T-cell (primary cell): ENCODE data around the gene ADAM23. TPM values are rescaled to one million over a fixed set of nuclear protein-coding genes. Genes with fewer than 3 reads are reported as not detected.

Experiments used
- ATAC-seq, 4 experiments: fragments of 200-7000 bp in 3 of 4; fragments of 150-1000 bp in 1 of 4; cut with Tn5 transposase; replicated peaks in 1 of 4; 1 replicate in 3 of 4; 2 replicates in 1 of 4; pipeline ENCODE4 v1.10.0; 2021; ENCODE audit warnings: moderate library complexity in 3 of 4, mild to moderate bottlenecking in 2 of 4, moderate number of reproducible peaks in 1 of 4
- CTCF ChIA-PET, 2 donors: fragments of 300-600 bp; sonication (Branson Sonifier 250); formaldehyde crosslinking; loops; one replicate each; lab custom pipeline; 2022; ENCODE audit warnings: antibody characterized with exemption in 2 of 2; lab: Charles Lee
- POLR2A ChIA-PET, 2 donors: fragments of 300-600 bp; sonication (Branson Sonifier 250); formaldehyde crosslinking; loops; one replicate each; lab custom pipeline; 2022; ENCODE audit warnings: antibody characterized with exemption in 2 of 2; lab: Charles Lee
- DNase-seq, 35 experiments: peaks; one replicate each; pipeline versions ENCODE4 v3.0.0 to v3.0.0-alpha.2; 2013 to 2023
- H3K27ac ChIP-seq: one replicate; pipeline ENCODE4 v1.5.1; 2013; ENCODE audit warnings: low read length
- H3K27me3 ChIP-seq, 2 experiments: replicated peaks in 1 of 2; 1 replicate in 1 of 2; 2 replicates in 1 of 2; pipeline versions ENCODE4 v1.6.1 to v1.7.0; 2013; ENCODE audit warnings: low read length in 1 of 2, mixed read lengths in 1 of 2; ENCODE audit not compliant: control insufficient read depth in 2 of 2, insufficient read depth in 2 of 2; ENCODE audit errors: extremely low read depth in 1 of 2
- H3K36me3 ChIP-seq, 2 donors: 1 replicate in 1 of 2; 2 replicates in 1 of 2; pipeline versions ENCODE4 v1.6.1 to v1.7.0; 2013; ENCODE audit warnings: low read length in 1 of 2; ENCODE audit not compliant: control insufficient read depth in 2 of 2, insufficient read depth in 1 of 2; ENCODE audit errors: extremely low read depth in 1 of 2
- H3K4me1 ChIP-seq, 2 experiments: 1 replicate in 1 of 2; 2 replicates in 1 of 2; pipeline versions ENCODE4 v1.6.1 to v1.7.0; 2013; ENCODE audit warnings: low read length in 2 of 2, mixed read lengths in 1 of 2; ENCODE audit not compliant: insufficient read depth in 2 of 2, control insufficient read depth in 1 of 2; ENCODE audit errors: extremely low read depth in 1 of 2
- H3K4me3 ChIP-seq, 2 donors: 1 replicate in 1 of 2; 2 replicates in 1 of 2; pipeline versions ENCODE4 v1.5.1 to v1.7.0; 2013; ENCODE audit warnings: mild to moderate bottlenecking in 2 of 2, low read length in 1 of 2, moderate library complexity in 1 of 2; ENCODE audit not compliant: control insufficient read depth in 1 of 2; ENCODE audit errors: extremely low read depth in 1 of 2
- H3K9me3 ChIP-seq: 2 replicates; pipeline ENCODE4 v1.7.0; 2013
- H3K27ac Mint-ChIP-seq, 2 donors: one replicate each; pipeline ENCODE4 v1.8.0; 2020 to 2021; ENCODE audit warnings: mild to moderate bottlenecking in 2 of 2, mixed read lengths in 2 of 2
- H3K27me3 Mint-ChIP-seq, 2 donors: one replicate each; pipeline ENCODE4 v1.8.0; 2021 to 2022; ENCODE audit warnings: mixed read lengths in 2 of 2
- H3K36me3 Mint-ChIP-seq: one replicate; pipeline ENCODE4 v1.8.0; 2021; ENCODE audit warnings: mixed read lengths
- H3K4me1 Mint-ChIP-seq, 3 donors: one replicate each; pipeline ENCODE4 v1.8.0; 2020 to 2022; ENCODE audit warnings: mixed read lengths in 3 of 3, mild to moderate bottlenecking in 1 of 3
- H3K4me3 Mint-ChIP-seq, 3 donors: one replicate each; pipeline ENCODE4 v1.8.0; 2020 to 2022; ENCODE audit warnings: mild to moderate bottlenecking in 3 of 3, mixed read lengths in 3 of 3, moderate library complexity in 3 of 3
- H3K9me3 Mint-ChIP-seq, 3 donors: one replicate each; pipeline ENCODE4 v1.8.0; 2020 to 2022; ENCODE audit warnings: mixed read lengths in 3 of 3
- WGBS: methylation state at CpG from one replicate; pipeline ENCODE4 v1.1.5; 2013; ENCODE audit warnings: missing lambda C conversion rate; ENCODE audit not compliant: insufficient coverage; 5-methylcytosine and 5-hydroxymethylcytosine counted together
- total RNA-seq, 35 experiments: library from RNA in 6 of 35; stranded (reverse) in 6 of 35; fragments of 120-200 nt in 1 of 35; gene quantifications; one replicate each; pipeline versions ENCODE4 v1.2.1 to v1.2.4 and lab custom pipeline; 2013 to 2026

Gene ADAM23
- total RNA-seq, 5 donors from 2014 or later (not counting 1 experiment from before 2014, with no cell fraction given) = 0.95 to 14.2 (median 9.3) TPM

DNA sequence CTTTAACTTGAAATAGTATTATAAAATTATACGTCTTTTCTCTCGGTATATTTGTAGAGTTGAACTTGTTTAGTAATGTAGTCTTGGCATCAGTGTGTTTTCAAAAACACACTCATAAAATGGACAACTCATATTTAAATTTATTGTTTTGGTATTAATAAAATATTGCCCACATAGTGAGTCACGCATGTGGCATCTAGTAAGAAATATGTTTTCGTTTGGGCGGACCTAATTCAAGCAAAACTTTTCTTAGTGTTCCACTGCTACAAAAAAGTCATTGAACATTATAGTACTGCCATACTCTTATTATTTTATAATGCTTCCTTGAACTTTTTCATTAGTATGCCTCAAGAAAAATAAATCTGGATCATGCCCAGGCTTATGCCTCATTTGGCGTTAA is 167.9 kb downstream of the ADAM23 start:
- H3K4me1 ChIP-seq = no peaks in the 10 kb centered on the region
- no peaks in the 10 kb centered on the region for H3K27me3 ChIP-seq
- no peak for DNase-seq
- H3K9me3 Mint-ChIP-seq = no peaks in the 10 kb centered on the region
- ChIA-PET CTCF (no interaction called here), POLR2A (no interaction called here)
- H3K4me3 Mint-ChIP-seq = no peak overlapping the region
- no peaks in the 10 kb centered on the region for H3K36me3 ChIP-seq
- no peak overlapping the region for H3K27ac ChIP-seq
- H3K4me3 ChIP-seq = no peak overlapping the region
- no peaks in the 10 kb centered on the region for H3K36me3 Mint-ChIP-seq
- no peaks in the 10 kb centered on the region for H3K9me3 ChIP-seq
- no peaks in the 10 kb centered on the region for H3K27me3 Mint-ChIP-seq
- ATAC-seq = no peak
- 88% methylated on average over 1 of the region's 6 CpGs for WGBS
- no peak overlapping the region for H3K27ac Mint-ChIP-seq
- H3K4me1 Mint-ChIP-seq = peaks cover 0 to 6% (median 6%) of the 10 kb centered on the region in 3 donors

DNA sequence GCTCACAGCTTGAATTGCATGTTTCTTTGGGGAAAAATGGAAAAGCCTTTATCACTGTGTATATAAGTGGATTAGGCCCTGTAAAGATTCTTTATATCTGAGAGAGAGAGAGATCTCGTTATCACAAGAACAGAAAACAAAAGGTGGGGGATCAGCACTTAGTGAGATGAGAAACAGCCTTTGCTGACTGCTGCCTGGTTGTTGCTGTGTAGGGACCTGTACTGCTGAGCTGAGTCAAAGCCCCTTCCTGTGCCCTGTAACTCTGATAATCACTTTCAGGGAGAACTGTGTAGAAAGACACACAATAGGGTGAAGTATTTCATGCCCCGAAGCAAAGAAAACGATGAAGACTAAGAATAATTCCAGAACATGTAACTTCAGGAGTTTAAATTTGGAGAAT is 168.4 kb downstream of the ADAM23 start:
- peaks cover 0 to 6% (median 6%) of the 10 kb centered on the region in 3 donors for H3K4me1 Mint-ChIP-seq
- H3K36me3 ChIP-seq = no peaks in the 10 kb centered on the region
- POLR2A ChIA-PET = no interaction called here
- ATAC-seq (no peak), DNase-seq (no peak)
- no peak overlapping the region for H3K4me3 ChIP-seq
- no peaks in the 10 kb centered on the region for H3K27me3 Mint-ChIP-seq
- WGBS = 75% methylated on average over 2 of the region's 3 CpGs
- no peaks in the 10 kb centered on the region for H3K27me3 ChIP-seq
- H3K27ac Mint-ChIP-seq = no peak overlapping the region
- H3K4me3 Mint-ChIP-seq = no peak overlapping the region
- no peaks in the 10 kb centered on the region for H3K9me3 Mint-ChIP-seq
- H3K9me3 ChIP-seq = no peaks in the 10 kb centered on the region
- CTCF ChIA-PET = no interaction called here
- H3K27ac ChIP-seq = no peak overlapping the region
- H3K36me3 Mint-ChIP-seq = no peaks in the 10 kb centered on the region
- no peaks in the 10 kb centered on the region for H3K4me1 ChIP-seq

DNA sequence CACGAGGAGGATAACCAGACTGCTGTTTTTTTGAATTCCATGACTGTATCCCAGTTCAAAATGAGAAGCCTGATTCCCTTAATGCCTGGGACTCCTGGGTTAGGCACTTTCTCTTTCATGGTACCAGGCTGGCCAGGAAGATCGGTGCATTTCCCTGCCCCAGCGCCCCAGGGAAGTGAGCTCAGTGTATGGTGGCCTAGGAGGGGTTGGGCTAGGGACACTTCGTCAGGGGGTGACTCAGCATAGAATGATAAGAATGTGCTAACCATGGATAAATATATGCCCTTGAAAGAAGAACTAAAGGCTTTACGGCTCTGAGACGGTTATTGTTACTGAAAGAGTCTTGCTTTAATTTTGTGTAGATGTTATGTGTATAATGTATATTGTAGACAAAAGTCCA is 171.5 kb downstream of the ADAM23 start:
- Histone ChIP-seq H3K27ac (no peak overlapping the region), H3K4me1 (no peaks in the 10 kb centered on the region), H3K4me3 (no peak overlapping the region), H3K9me3 (no peaks in the 10 kb centered on the region), H3K27me3 (no peaks in the 10 kb centered on the region), H3K36me3 (no peaks in the 10 kb centered on the region)
- peaks cover 3% of the 10 kb centered on the region in 2 donors for H3K27me3 Mint-ChIP-seq
- H3K4me3 Mint-ChIP-seq = no peak overlapping the region
- WGBS = 80% methylated on average over 6 of the region's 6 CpGs
- no peaks in the 10 kb centered on the region for H3K36me3 Mint-ChIP-seq
- ATAC-seq (no peak), DNase-seq (no peak)
- no peak overlapping the region for H3K27ac Mint-ChIP-seq
- POLR2A ChIA-PET = no interaction called here
- CTCF ChIA-PET = no interaction called here
- H3K4me1 Mint-ChIP-seq = peaks cover 0 to 3% (median 3%) of the 10 kb centered on the region in 3 donors
- H3K9me3 Mint-ChIP-seq = no peaks in the 10 kb centered on the region

DNA sequence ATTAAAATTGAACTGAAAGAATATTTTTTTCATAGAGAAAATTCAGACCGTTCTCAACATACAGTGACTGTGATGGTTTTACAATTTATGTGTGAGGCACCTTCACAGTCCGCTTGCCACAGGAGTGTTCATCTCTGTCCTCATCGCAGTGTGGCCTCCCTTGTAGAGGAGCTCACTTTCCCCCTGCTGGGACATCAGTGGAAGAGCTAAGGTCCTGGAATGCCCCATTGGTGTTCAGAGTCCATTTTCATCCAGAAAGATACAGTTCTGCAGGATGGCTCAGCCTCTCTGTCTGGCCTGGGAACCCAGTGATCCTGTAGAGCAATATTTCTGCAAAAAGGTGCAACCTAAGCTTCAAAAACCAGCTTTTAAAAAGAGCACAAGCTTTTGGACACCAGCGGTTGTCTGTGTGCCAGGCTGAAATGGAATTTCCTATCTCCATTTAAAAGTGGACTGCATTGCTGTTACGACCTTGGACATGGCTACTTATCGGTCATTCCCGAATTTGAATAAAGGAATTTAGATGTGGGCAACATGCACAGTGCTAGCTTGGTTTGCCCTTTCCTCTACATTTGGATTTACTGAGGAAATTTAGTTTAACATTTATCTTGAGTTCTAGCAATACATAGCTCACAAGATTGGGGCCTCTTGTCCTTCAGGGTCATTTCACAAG is 172.2 kb downstream of the ADAM23 start:
- Mint-ChIP-seq H3K9me3 (no peaks in the 10 kb centered on the region), H3K27me3 (peaks cover 3% of the 10 kb centered on the region in 2 donors), H3K36me3 (no peaks in the 10 kb centered on the region), H3K4me3 (no peak overlapping the region), H3K27ac (no peak overlapping the region), H3K4me1 (no peaks in the 10 kb centered on the region)
- ChIA-PET CTCF (no interaction called here), POLR2A (no interaction called here)
- Histone ChIP-seq H3K4me3 (no peak overlapping the region), H3K27ac (no peak overlapping the region), H3K27me3 (no peaks in the 10 kb centered on the region), H3K36me3 (no peaks in the 10 kb centered on the region), H3K4me1 (no peaks in the 10 kb centered on the region), H3K9me3 (no peaks in the 10 kb centered on the region)
- WGBS = 100% methylated on average over 3 of the region's 7 CpGs
- DNase-seq (no peak), ATAC-seq (no peak)

DNA sequence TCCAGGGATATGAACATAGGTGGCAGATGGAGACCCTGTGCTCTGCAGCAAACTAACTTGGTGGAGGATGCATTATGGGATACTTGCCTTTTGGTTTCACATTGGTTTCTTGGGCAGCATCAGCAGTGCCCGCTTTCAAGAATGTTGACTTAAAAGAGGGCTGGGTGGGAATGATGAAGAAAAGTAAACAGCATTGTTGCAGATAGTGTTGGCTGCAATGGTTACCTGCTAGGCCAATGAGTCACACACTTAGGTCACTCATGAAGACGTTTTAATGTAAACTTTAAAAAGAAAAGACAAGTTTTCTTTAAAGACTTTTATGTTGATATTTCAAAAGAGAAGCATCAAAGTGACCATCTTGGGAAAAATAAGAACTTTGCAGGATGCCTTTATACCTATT is 172.8 kb downstream of the ADAM23 start:
- no peak overlapping the region for H3K27ac Mint-ChIP-seq
- H3K9me3 ChIP-seq = no peaks in the 10 kb centered on the region
- H3K27ac ChIP-seq = no peak overlapping the region
- H3K4me3 ChIP-seq = no peak overlapping the region
- no peak for DNase-seq
- 100% methylated on average over 1 of the region's 2 CpGs for WGBS
- POLR2A ChIA-PET = interaction anchor here in 1 of 2 donors (0.6 kb wide), 1 partner anchor 94 kb away, joined by 3 read pairs; no protein-coding TSS in a partner anchor
- H3K4me1 Mint-ChIP-seq = no peaks in the 10 kb centered on the region
- no peaks in the 10 kb centered on the region for H3K27me3 ChIP-seq
- no peaks in the 10 kb centered on the region for H3K36me3 Mint-ChIP-seq
- H3K27me3 Mint-ChIP-seq = peaks cover 3% of the 10 kb centered on the region in 2 donors
- H3K4me3 Mint-ChIP-seq = no peak overlapping the region
- ATAC-seq = no peak
- H3K9me3 Mint-ChIP-seq = no peaks in the 10 kb centered on the region
- CTCF ChIA-PET = no interaction called here
- no peaks in the 10 kb centered on the region for H3K4me1 ChIP-seq
- no peaks in the 10 kb centered on the region for H3K36me3 ChIP-seq

DNA sequence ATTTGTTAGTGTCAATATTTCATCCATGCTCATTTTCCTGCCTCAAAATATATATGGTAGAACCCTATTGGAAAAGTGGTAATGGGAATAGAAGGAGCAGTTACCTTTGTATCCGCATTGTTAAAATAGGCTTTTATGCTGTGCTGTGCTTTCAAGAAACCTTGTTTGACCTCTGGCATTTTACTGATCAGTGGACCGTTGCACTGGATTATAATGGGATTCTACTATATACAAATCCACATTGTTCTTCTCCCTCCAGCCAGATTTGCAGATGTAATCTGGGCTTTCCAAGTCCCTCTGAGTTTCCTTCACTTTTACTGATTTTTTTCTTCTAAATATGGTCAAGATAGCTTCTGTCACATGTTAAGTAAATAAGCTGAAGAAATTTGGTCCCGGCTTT is 175.7 kb downstream of the ADAM23 start:
- ChIA-PET CTCF (no interaction called here), POLR2A (no interaction called here)
- Mint-ChIP-seq H3K4me3 (no peak overlapping the region), H3K4me1 (no peaks in the 10 kb centered on the region), H3K9me3 (no peaks in the 10 kb centered on the region), H3K27me3 (peaks cover 3% of the 10 kb centered on the region in 2 donors), H3K36me3 (no peaks in the 10 kb centered on the region), H3K27ac (no peak overlapping the region)
- 86% methylated on average over 1 of the region's 3 CpGs for WGBS
- Histone ChIP-seq H3K4me1 (no peaks in the 10 kb centered on the region), H3K27me3 (no peaks in the 10 kb centered on the region), H3K4me3 (no peak overlapping the region), H3K9me3 (no peaks in the 10 kb centered on the region), H3K36me3 (no peaks in the 10 kb centered on the region), H3K27ac (no peak overlapping the region)
- no peak for ATAC-seq
- no peak for DNase-seq
